ENCODE measurements around the gene SH2D6.
"Not testable (repeated sequence)": the region's sequence is repeated elsewhere in the genome, so short reads cannot be mapped to it uniquely, and the experiment has no call there.

Gene SH2D6

DNA sequence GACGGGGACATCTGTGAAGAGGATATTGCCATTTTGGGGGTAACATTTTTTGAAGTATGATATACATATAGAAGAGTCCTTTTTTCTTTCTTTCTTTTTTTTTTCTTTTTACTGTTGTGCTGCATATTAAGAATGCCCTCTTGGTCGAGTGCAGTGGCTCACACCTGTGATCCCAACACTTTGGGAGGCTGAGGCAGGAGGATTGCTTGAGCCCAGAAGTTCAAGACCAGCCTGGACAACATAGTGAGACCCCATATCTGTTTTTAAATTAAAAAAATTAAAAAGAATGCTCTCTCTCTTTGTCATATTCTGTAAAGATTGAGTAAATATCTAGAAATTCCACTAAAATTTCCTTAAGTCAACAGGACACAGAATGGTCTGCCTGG is 3.6 kb downstream of the SH2D6 start:
- no peak for DNase-seq

DNA sequence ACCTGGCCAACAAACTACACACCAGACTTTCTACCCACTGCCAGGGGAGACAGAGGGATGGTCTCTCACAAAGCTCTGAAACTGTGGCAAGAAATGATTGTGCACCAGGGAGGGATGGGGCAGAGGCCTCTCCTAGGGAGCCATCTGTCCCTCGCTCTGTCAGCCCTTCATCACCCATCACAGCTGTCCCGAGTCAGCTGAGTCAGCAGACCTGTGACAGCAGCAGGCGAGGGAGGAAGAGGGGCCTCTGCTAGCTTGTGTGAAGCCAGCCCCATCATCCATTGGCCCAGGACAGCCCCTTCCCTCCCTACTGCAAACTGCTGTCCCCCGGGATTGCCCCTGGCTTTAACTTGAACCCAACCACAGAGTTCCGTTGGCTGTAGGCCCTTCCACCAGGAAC is 5.0 kb downstream of the SH2D6 start:
- no peak for DNase-seq

DNA sequence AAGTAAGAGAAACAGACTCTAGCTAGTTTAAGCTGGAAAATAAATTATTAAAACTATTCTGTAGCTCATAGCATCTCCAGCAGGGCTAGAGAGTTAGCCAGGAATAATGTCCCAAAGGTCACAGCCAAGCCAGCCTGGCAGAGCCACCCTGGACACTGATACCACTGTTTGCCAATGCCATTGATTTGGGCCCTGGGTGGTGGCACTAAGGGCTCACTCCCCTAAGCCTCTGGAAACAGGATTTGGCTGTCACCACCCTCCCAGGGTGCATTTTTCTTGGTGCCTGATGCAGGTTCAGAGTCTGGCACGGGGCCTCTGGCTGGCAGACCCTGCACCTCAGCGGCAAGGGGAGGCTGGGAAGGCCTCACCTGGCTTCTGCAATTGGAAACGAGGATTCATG is 7.1 kb downstream of the SH2D6 start:
- no peak for DNase-seq

DNA sequence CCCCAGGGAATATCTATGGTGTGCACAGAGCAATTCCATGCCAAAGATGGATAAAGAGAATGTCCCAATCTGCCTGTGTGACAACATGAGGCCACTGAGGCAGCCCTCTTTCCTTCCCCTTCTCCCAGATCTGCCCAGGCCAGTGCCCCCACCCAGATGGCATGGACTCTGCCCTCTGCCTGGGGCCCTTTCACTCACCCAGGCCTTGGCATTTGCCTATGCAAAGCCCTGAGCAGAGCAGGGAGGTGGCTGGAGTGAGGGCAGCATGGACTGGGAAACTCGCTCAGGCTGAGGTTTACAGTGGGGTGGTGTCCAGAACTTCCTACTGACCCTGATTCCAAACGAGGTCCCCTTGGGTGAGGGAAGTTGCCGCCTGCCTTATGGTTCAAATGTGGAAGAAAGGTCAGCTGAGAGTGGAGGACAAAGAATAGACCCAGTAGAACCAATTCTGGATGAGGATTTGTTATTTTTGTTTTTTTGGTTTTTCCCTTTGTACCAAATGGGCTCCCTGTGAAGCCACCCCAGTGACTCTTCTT is 8.9 kb downstream of the SH2D6 start:
- DNase-seq = no peak

DNA sequence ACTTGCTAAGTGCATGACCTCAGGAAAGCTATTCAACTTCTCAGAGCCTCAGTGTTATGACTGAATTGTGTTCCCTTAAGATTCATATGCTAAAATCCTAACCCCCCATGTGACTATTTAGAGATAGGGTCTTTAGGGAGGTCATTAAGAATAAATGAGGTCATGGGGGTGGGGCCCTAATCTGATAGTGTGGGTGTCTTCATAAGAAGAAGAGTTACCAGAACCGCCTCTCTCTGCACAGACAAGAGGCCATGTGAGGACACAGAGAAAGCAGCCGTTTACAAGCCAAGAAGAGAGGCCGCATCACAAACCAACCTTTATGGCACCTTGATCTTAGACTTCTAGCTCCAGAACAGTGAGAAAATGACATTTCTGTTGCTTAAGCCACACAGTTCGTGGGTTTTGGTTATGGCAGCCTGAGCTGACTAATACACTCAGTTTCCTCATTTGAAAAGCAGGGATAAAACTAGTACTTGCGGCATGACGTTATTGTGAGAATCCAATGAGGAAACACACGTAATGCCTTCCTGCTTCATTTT is 9.9 kb downstream of the SH2D6 start:
- DNase-seq = no peak

DNA sequence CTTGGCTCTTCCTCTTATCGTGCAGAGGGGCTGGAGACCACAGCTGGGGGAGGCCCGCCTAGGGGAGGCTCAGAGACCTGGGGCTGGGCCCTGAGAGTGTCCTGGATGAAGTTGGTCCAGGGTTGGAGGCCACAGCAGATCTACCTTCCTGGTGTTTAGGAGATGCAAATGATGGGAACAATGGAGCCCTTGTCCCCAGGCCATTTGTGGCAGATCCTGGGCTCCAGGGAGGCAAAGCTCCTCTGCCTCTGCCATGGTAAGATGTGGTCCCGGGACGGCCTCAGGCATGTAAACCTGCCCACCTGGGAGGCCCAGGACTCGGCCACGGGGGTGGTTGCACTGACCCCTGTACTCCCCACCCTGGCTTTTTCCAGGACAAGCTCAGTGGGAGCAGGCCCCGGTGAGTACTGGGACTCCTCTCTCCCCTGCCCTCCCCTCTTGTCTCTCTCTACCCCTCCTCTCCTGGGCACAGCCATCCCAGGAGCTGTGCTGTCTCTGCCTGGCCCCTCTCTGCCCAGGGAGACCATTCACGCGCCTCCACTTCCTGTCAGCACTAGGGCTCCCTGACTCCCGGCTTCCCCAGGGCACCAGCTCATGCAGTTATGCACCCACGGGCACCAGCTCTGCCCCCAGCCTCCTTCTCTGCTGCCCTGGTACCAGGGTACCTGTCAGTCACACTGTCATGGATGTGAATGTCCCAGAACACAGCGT is 10.9 kb downstream of the SH2D6 start:
- no peak for DNase-seq

DNA sequence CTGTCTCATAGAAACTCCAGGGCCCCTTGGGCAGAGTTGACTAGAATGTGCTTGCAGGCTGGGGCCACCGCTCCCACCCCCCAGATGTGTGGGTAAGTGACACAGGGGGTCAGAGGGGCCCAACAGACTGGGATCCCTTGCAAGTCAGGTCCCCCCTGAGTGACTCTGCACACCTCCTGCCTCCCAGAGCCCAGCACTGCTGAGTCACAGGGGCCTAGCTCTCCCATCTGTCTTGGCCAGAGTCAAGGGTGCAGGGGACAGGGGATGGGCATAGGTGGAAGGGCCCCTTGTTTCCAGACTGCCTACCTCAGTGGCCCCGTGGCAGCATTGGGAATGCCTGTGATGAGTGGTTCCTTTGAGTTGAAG is 11.4 kb downstream of the SH2D6 start:
- no peak for DNase-seq

DNA sequence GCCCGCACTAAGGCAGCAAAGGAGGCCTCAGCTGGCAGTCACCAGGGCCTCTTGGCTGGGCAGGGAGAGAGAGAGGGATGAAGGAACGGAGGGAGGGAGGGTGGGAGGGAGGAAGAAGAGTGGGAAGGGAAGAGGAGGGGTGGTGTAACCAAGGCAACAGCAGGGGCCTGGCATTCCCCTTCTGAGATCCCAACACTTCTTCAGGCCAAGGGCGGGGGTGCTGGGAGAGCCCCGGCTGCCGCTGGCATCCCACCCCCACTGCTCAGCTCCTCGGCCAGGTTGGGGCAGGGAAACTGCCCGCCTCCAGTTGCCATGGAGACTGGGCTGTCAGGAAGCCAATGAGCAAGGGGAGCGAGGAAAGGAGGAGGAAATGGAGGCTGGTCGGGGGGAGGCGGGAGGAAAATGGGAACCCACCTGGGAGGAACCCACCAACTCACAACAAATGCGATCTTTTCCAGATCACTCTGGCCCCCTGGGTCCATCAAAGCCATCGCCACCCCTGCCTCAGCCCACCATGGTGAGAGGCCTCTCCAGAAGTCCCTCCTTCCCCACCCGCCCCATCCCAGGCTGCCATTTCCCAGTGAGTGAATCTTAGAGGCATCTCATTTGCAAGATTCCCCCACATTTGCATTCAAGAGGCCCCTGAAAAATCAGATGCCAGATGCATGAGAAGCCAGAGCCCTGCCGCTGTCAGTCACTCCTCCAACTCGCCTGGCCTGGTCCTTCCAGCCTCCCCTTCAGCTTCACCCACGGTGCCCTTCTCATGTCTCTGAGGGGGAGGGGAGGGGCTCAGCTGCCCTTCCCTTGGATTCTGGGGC is 12.4 kb downstream of the SH2D6 start:
- peak; percentile 75 to 84 for DNase-seq

DNA sequence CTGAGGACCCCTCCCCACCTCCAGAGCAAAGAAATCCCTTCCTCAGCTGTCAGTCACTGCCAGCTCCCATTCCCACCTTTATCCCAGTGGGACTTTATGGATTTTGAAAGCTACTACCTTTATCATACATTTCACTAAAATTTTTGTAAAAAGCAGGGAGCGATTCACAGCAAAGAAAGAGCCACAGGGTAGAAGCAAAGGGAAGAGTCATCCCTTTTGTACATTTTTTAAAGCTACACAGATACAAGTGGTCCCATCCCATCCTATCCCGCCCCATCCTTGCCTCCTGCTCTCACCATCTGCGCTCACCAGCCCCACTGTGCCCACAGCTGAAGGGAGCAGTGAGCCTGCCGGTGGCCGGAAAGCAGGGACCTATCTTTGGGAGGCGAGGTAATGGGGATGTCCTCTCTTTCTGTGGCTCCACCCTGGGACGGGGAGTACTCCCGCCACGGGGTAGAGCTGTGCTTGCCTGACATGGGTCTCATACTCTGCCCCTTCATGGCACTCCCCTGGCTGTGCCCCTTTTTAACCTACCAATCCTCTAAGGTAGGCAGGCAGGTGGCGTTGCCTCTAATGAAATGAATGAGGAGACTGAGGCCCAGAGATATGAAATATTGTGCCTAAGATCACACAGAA is 13.2 kb downstream of the SH2D6 start:
- no peak for DNase-seq

DNA sequence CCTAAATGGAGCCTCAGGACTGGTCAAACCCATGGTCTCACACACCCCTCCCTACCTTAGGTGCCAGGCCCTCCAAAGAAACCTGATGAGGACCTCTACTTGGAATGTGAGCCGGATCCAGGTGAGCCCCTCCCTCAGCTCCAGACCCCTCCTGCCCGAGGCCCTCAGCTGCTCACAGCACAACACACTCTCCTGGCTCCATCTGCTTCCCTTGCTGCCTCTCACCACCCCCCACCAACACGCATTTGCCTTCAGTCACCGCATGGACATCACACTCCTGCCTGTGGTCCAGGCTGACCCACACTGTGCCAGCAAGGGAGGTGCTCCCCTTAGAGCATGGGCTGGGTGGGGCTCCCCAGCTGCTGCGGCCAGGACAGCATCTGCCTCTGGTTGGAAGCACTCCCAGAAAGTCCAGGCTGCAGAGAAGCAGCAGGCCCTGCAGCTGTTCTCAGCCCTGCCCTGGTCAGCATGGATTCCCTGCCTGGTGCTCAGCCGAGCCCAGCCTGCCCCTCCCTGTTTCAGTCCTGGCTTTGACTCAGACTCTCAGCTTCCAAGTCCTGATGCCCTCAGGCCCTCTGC is 15.1 kb downstream of the SH2D6 start:
- peak; percentile 89 to 91 for DNase-seq

DNA sequence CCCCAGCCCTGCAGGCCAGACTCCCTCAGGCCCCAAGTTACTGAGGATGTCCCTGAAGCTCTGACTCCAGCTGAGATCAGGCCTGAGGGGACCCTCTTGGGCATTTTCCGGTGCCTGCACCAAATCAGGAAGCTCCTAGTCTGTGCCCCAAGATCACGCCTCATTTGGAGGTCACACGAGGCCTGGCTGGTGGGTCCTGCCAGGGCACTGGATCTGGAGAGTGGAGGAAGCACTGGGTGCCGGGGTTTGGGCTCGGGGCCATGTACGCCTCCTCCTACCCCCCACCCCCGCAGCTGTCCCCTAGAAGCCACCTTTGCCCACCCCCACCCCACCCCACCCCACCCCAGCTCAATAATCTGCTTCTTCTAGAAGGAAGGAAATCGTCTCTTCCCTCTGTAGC is 16.2 kb downstream of the SH2D6 start:
- DNase-seq = no peak

DNA sequence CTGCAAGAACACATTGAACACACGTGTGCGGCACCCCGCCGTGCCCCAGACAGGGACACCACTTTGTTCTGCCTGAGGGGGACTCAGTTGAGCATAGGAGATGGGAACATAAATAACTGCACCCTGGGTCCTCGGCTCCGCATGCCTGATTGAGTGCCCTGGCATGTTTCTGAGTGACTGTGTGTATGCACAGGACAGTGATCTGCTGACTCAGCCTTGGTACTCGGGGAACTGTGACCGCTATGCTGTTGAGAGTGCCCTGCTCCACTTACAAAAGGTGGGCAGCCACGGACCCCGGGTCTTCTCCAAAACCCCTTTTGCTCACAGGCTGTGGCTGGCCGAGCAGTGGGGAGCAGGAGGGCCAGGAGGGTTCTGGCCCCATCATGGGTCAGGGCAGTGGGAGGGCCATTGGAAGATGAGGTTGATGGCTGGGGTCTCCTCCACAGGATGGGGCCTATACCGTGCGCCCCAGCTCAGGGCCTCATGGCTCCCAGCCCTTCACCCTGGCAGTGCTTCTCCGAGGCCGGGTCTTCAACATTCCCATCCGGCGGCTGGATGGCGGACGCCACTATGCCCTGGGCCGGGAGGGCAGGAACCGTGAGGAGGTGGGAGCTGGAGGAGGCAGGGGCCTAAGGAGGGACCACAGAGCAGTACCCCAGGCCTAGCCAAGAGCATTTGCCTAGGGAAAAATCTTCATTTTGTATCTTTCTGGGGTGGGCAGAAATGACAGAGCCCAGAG is 16.9 kb downstream of the SH2D6 start:
- no peak for DNase-seq

DNA sequence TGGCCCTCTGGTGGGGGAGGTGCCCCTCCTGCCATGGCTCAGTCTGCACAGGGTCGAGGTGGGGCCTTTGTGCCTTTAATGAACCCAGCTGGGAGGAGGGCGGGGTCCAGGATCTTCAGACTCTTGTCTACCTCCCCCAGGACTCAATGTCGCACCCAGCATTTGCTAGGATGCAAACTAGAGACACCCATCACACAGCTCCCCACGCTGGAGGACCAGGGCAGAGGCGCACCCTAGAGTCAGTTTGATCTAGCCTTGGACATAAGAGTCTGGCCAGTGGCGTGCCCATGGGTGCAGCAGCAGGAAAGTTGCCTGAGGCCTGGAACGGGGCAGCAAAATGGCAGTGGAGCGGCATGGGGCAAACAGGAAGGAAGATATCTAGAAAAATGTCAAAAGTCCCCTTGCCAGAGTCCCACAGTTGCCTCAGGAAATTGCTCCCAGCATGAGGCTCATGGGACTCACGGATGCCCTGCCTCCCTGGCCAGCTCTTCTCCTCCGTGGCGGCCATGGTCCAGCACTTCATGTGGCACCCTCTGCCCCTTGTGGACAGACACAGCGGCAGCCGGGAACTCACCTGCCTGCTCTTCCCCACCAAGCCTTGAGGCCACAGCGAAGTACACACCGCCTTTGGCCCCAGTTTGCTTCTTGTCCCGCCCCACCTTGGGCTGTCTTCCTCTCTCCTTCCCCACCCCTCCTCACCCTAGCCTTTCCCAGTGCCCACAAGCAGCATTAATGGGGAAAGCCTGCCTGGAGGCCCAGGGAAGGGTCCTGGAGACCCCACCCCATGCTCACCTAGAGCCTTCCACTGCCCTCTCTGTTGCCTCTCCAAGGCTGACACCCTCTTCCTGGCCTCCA is 17.7 kb downstream of the SH2D6 start:
- DNase-seq = no peak

DNA sequence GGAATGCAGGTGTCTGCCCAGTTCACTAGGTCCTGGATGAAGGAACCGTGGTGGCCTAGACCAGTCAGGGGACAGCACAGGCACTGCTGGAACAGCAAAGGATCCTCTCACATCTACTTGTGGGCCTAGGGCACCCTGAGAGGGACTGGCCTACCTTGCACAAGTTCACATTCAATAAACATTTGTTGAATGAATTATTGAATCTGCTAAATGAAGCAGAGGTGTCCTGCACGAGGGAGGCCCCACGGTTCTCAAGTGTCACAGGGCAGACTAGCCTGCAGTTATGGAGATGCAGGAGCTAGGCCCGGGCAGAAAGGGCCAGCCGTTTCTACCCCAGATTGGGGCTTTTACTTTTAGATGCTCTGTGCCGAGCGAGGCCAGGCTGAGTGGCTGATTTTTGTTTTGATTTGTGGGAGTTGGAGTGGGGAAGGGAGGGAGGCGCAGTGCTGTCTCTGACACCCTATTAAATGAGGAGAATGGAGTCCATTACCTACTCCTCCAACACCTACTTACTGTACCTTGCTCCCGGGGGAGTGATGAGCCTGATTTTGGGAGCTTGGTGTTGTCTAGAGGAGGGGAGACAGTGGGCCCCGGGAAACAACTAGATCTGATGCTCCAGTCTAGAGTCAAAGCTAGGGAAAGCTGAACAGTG is 18.4 kb downstream of the SH2D6 start:
- DNase-seq = no peak

DNA sequence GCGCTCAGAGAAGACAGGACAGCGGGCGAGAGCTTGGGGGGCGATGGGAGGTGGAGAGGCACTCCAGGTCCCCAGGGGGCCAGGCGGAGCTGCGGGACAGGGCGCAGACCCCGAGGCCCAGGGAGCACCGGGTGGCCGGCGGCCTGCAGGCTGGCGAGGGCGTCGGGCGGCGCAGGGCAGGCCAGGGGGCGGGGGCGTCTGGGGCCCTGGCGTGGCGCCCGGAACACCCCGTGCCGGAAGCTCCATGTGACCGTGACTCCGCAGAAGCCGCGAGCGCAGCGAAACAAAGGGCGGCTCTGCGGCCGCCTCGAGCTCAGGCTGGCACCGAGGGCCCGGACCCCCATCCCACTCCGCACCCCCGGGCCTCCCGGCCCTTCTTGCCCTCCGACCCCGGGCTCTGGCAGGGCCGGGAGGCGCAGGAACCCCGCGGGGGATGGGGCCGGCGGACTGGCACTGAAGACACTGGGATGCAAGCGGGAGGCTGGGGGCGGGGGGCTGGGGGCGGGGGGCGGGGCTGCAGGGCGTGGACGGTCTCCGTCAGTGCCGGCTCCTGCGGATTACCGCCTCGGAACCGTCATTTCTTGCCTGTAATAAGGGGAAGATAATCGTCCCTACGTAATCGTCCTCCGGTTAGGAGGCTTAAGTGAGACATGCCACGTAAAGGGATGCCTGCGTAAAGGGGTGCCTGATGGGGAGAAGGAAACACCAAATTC is 19.1 kb downstream of the SH2D6 start:
- peak; percentile 84 to 86 for DNase-seq

DNA sequence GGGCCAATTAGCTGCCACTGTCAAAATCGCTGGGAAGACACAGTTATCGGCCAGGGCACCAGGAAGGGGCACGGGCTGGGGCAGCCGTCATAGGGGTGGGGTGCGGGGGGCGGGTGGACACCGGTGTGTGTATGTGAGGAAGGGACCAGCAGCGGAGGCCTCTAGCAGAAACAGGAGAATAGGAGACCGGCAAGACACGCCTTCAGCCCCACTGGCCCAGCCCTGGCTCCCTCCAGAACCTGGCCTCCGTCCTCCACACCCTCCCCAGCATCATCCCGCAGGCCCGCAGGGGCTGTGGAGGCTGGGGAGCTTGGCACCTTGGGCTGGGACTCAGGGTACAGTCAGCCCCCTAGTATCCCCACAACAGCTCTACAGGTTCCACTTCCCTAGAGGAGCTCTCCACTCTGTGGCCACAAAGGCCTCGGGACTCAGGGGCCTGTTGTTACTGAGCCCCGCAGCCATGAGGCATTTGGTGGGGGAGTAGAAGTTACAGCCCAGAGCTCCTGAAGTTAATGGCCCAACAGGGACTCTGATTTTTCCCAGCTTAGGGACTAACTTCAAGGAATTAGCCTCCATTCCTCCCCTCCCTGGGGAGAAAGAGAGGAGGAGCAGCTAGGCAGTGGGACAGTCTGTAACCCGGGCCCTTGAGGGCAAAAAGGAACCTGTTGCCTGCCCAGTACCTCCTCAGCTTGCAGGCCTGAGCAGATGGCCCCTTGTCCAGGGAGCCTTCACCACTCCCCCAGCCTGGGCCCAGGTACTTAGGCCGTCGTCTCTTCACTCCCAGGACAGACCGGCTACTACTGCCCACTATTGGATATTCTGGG is 19.9 kb downstream of the SH2D6 start:
- peak in 1 of 2 donors; percentile 73 for DNase-seq

DNA sequence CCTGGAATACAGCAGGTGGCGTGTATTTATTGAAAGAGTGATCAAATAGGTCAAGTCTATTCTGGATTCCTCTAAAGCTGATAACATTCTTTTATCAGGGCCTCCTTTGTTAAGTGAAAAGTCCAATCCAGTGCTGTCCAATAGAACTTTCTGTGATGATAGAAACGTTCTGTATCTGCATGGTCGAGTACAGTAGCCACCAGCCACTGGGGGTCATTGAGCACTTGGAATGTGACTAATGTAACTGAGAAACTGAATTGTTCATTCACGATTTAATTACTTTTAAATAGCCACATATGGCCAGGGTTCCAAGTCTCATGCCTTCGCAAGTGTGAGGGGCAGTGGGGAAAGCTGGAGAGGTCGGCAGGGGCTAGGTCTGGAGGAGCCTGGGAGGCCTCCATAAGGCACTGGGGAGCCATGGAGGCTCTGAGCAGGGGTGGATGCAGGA is 20.5 kb downstream of the SH2D6 start:
- no peak for DNase-seq

DNA sequence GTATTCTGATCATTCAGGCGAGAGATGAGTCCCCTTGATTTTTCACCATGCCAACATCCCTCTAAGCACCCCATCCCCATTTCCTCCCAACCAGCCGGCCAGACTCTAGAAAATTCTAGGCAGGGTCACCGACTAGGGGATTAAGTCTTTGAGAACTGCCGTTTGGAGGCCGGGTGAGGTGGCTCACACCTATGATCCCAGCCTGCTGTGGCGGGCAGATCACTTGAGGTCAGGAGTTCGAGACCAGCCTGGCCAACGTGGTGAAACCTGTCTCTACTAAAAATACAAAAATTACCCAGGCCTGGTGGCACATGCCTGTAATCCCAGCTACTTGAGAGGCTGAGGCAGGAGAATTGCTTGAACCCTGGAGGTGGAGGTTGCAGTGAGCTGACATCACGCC is 21.1 kb downstream of the SH2D6 start:
- not testable (repeated sequence) for DNase-seq

DNA sequence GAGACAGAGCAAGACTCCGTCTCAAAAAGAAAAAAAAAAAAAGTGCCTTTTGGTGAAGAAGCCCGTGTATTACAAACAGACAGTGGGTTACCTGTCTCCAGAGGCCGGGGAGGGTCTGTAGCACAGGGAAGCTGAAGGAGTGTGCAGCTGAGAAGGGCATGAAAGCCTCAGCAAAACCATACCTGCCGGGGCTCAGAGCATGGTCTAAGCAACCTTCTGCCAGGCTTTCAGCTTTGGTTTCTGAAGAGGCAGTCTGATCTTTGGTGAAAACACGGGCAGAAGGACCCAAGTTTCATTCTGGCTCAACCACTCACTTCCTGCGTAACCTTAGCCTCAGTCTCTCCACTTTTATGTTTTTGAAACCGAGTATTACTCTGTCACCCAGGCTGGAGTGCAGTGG is 21.5 kb downstream of the SH2D6 start:
- no peak for DNase-seq
